ENCODE measurements around the gene ZBTB34.

Gene ZBTB34

DNA sequence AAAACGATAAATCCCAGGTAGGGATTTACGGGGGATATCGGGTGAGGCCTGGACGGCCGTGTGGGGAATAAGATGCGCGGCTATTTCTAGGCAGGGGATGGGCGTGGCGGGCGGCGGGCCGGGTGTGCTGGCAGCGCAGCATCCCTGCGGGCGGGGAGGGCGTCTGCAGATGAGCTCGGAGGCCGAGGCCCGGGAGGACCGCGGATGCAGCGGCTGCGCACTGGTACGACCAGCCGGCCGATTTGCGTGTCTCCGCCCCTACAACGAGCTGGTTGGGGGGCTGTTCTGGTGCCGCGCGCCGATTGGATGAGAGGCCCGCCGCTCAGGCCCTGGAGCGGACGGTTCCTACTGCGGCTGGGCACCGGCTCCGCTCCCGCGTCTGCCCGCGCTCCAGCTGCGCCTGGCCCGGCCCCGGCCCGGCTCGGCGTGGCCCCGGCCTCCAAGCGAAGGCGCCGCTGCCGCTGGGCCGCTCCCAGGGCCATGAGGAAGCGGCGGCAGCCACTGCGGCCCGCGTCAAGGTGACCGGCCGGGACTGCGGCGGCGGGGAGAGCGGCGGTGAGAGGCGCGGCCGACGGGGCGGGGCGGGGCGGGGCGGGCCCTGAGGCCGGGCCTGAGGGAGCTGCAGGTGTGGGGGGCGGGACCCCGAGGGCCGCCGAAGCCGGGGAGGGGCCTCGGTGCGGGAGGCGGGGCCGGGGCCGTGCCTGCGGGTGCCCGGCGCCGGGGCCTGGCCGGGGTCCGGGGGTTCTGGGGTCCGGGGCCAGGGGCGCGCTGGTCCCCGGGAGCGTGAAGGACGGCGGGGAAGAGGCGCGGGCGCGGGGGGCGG is 54.2 kb downstream of the ZBTB34 start, which contains the start of gene RALGPS1:
Gene RALGPS1 (plus strand): TSS at position 325 of the 823 bp plus-strand sequence. CDS start 47,508 bp downstream, outside the sequence.
- Histone ChIP-seq H3K4me1 (ENCODE audit: insufficient read depth, low read length) (no peaks in the 10 kb centered on the region), H3K9ac (ENCODE audit: low read length) (no peak within 1 kb of the TSS), H3K4me3 (ENCODE audit: low read depth in 1 of 2, low read length in 2 of 2) (peak within 1 kb of the TSS; percentile 36 to 41), H3K27ac (ENCODE audit: low read depth, low read length) (peak within 1 kb of the TSS; percentile 66), H3K9me3 (ENCODE audit: low read length) (no peaks in the 10 kb centered on the region), H3K36me3 (ENCODE audit: insufficient read depth, low read length) (no peaks in the 10 kb centered on the region), H3K27me3 (ENCODE audit: control insufficient read depth in 1 of 2, insufficient read depth in 2 of 2, low read length in 2 of 2) (no peaks in the 10 kb centered on the region)

DNA sequence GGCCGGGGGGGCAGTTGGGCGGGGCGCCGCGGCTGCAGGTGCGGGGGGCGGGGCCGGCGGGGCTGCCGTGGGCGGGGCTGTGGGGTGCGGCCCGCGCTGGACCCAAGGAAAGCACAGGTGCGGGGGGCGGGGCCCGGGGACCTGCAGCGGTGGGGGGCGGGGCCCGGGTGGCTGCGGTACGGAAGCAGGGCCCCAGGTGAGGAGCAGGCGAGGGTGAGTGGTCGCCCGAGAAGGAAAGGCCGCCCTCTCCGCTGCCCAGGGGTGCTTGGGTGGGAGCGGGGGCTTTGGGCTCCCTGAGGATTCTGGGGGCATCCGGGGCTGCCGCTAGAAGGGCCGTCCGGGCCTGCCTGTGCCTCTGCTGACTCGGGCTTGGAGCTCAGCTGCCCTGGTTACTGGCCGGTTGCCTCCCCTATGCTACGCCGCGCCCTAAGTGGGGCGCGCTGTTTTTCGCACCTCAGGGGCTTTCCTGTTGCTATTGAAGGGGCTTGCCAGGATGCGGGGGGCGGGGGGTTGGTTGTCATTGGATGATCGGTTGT is 54.9 kb downstream of the ZBTB34 start:
- no peak overlapping the region for H3K9ac ChIP-seq (ENCODE audit: low read length)
- H3K4me3 ChIP-seq (ENCODE audit: low read depth in 1 of 2, low read length in 2 of 2) = peak overlapping the region in 1 of 2 donors; percentile 16
- H3K27me3 ChIP-seq (ENCODE audit: control insufficient read depth in 1 of 2, insufficient read depth in 2 of 2, low read length in 2 of 2) = no peaks in the 10 kb centered on the region
- no peaks in the 10 kb centered on the region for H3K4me1 ChIP-seq (ENCODE audit: insufficient read depth, low read length)
- no peak overlapping the region for H3K27ac ChIP-seq (ENCODE audit: low read depth, low read length)
- no peaks in the 10 kb centered on the region for H3K36me3 ChIP-seq (ENCODE audit: insufficient read depth, low read length)
- no peaks in the 10 kb centered on the region for H3K9me3 ChIP-seq (ENCODE audit: low read length)

DNA sequence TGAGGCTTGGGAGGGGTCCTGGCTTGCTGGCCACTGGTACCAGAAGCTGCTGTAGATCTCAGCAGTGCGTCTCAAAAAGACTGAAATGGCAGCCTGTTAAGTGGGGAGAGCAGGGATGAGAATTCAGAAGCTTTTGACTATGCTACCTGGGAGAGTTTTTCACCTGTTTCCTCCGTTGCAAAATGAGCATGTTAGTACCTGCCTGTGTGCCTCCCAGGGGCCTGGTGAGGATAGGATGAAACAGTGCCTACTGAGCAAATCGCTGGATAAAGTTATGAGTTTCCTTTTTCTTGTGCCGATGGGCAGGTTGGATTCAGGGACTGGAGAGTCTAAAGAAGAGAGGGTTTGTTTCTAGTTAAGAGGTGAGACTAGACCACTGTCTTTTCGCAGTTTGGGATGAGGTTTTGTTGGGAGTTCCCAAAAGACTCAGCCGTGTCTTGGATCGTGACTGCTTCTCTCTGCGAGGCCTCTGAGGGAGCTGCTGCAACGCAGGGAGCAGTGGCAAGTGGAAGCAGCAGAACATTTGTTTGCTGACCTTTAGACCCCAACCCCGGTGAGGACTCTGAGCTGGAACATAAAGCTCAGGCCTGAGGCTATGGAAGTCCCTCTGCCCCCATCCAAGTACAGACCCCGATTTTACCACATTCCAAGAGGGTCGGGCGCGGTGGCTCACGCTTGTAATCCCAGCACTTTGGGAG is 55.6 kb downstream of the ZBTB34 start:
- no peaks in the 10 kb centered on the region for H3K27me3 ChIP-seq (ENCODE audit: control insufficient read depth in 1 of 2, insufficient read depth in 2 of 2, low read length in 2 of 2)
- H3K36me3 ChIP-seq (ENCODE audit: insufficient read depth, low read length) = no peaks in the 10 kb centered on the region
- H3K4me1 ChIP-seq (ENCODE audit: insufficient read depth, low read length) = no peaks in the 10 kb centered on the region
- H3K9me3 ChIP-seq (ENCODE audit: low read length) = no peaks in the 10 kb centered on the region
- peak overlapping the region in 1 of 2 donors; percentile 16 for H3K4me3 ChIP-seq (ENCODE audit: low read depth in 1 of 2, low read length in 2 of 2)
- H3K27ac ChIP-seq (ENCODE audit: low read depth, low read length) = no peak overlapping the region
- H3K9ac ChIP-seq (ENCODE audit: low read length) = no peak overlapping the region

DNA sequence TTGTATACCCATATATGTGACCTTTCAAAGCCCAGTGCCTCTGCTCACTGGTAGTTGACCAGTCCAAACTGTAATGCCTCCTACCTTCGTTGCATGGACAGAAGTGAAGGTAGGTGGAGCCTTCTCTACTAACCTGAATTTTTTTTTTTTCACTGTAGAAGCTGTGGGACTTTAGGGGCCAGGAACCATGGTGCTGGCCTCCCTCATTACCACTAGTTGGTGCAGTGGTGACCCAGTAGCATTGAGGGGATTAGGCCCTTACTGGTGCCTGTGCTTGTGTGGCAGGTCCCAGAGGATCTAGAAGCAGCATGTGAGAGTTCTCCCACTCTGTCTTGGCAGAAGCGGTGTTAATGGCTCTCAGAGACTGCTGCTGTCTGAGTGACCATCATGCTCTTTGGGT is 56.5 kb downstream of the ZBTB34 start:
- Histone ChIP-seq H3K27me3 (ENCODE audit: control insufficient read depth in 1 of 2, insufficient read depth in 2 of 2, low read length in 2 of 2) (no peaks in the 10 kb centered on the region), H3K36me3 (ENCODE audit: insufficient read depth, low read length) (no peaks in the 10 kb centered on the region), H3K4me3 (ENCODE audit: low read depth in 1 of 2, low read length in 2 of 2) (no peak overlapping the region), H3K4me1 (ENCODE audit: insufficient read depth, low read length) (no peaks in the 10 kb centered on the region), H3K27ac (ENCODE audit: low read depth, low read length) (no peak overlapping the region), H3K9me3 (ENCODE audit: low read length) (no peaks in the 10 kb centered on the region), H3K9ac (ENCODE audit: low read length) (no peak overlapping the region)

DNA sequence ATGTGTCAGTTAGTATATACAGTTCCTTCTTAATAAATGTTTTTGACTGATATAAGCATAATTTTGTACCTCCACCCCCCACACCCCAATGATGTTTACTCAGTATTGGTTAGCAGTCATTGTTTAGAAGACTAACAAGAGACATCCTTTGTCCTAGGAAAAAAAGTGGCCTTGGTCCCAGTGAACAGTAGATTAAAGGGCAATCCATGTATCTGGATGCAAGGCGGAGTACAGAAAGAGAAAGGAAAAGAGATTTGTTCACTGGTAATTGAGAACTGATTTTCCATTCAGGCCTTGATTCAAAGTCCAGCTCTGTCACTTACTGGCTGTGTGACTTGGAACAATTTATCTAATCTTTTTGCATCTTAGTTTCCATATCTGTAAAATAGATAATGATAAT is 58.8 kb downstream of the ZBTB34 start:
- H3K27me3 ChIP-seq (ENCODE audit: control insufficient read depth in 1 of 2, insufficient read depth in 2 of 2, low read length in 2 of 2) = no peaks in the 10 kb centered on the region
- no peaks in the 10 kb centered on the region for H3K4me1 ChIP-seq (ENCODE audit: insufficient read depth, low read length)
- H3K4me3 ChIP-seq (ENCODE audit: low read depth in 1 of 2, low read length in 2 of 2) = no peak overlapping the region
- H3K9me3 ChIP-seq (ENCODE audit: low read length) = no peaks in the 10 kb centered on the region
- H3K36me3 ChIP-seq (ENCODE audit: insufficient read depth, low read length) = no peaks in the 10 kb centered on the region
- no peak overlapping the region for H3K27ac ChIP-seq (ENCODE audit: low read depth, low read length)
- H3K9ac ChIP-seq (ENCODE audit: low read length) = no peak overlapping the region

DNA sequence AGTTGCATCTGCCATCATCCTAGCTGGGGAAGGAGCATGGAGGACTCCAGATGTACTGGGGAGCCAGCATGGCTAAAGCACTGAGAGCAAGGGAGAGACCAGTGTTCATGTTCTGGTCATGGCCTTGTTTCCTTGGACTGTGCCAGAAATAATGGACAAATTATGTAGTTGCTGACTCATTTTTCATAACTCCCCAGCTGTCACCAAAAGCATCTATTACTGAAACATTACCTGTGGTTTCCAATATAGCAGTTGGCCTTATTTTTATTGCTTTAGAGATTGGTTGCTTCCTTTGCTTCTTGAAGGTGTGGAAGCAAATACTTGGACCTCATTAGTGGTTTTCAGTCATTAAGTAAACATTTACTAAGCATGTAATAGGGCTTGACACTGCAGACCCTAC is 65.4 kb downstream of the ZBTB34 start:
- Histone ChIP-seq H3K36me3 (ENCODE audit: insufficient read depth, low read length) (no peaks in the 10 kb centered on the region), H3K27me3 (ENCODE audit: control insufficient read depth in 1 of 2, insufficient read depth in 2 of 2, low read length in 2 of 2) (no peaks in the 10 kb centered on the region), H3K9ac (ENCODE audit: low read length) (no peak overlapping the region), H3K9me3 (ENCODE audit: low read length) (no peaks in the 10 kb centered on the region), H3K4me1 (ENCODE audit: insufficient read depth, low read length) (no peaks in the 10 kb centered on the region), H3K4me3 (ENCODE audit: low read depth in 1 of 2, low read length in 2 of 2) (no peak overlapping the region), H3K27ac (ENCODE audit: low read depth, low read length) (no peak overlapping the region)

DNA sequence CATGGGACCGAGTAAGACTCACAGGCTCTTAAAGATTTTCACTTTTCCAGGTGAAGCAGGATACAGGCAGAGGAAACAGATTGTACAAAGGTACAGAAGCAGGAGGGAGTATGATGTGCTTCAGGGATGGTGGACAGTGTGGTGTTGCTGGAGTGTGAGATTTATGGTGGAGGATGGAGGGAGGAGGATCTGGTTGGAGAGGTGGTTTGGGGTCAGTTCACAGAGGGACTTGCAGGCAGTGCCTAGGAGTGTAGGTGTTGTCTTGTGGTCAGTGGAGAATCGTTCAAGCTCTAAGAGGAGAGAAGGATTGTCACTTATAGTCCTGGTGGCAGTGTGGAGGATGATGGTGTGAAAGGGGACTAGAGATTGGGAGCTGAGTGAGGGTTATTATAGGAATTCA is 65.9 kb downstream of the ZBTB34 start:
- no peak overlapping the region for H3K4me3 ChIP-seq (ENCODE audit: low read depth in 1 of 2, low read length in 2 of 2)
- no peak overlapping the region for H3K27ac ChIP-seq (ENCODE audit: low read depth, low read length)
- H3K36me3 ChIP-seq (ENCODE audit: insufficient read depth, low read length) = no peaks in the 10 kb centered on the region
- H3K4me1 ChIP-seq (ENCODE audit: insufficient read depth, low read length) = no peaks in the 10 kb centered on the region
- no peaks in the 10 kb centered on the region for H3K9me3 ChIP-seq (ENCODE audit: low read length)
- no peaks in the 10 kb centered on the region for H3K27me3 ChIP-seq (ENCODE audit: control insufficient read depth in 1 of 2, insufficient read depth in 2 of 2, low read length in 2 of 2)
- H3K9ac ChIP-seq (ENCODE audit: low read length) = no peak overlapping the region

DNA sequence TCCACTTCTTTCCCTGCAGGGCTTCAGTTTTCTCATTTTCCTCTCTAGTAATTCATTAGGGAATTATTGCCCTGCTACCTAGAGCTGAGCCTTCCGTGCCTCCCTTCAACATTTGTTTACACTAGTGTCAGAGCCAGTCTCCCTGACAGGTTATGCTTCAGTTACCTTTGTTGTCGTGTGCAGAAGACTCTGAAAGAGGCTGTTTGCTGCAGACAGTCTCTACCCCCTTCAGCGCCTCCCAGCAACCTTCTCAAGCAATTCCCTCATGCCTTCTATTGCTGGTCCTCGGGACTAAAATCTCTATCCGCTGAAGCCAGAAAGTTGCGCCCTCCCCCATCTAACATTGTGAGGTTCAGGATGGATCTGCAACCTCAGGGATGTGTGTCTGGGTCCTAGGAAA is 67.0 kb downstream of the ZBTB34 start:
- Histone ChIP-seq H3K27ac (ENCODE audit: low read depth, low read length) (no peak overlapping the region), H3K9me3 (ENCODE audit: low read length) (no peaks in the 10 kb centered on the region), H3K27me3 (ENCODE audit: control insufficient read depth in 1 of 2, insufficient read depth in 2 of 2, low read length in 2 of 2) (no peaks in the 10 kb centered on the region), H3K4me1 (ENCODE audit: insufficient read depth, low read length) (no peaks in the 10 kb centered on the region), H3K36me3 (ENCODE audit: insufficient read depth, low read length) (no peaks in the 10 kb centered on the region), H3K9ac (ENCODE audit: low read length) (no peak overlapping the region), H3K4me3 (ENCODE audit: low read depth in 1 of 2, low read length in 2 of 2) (no peak overlapping the region)

DNA sequence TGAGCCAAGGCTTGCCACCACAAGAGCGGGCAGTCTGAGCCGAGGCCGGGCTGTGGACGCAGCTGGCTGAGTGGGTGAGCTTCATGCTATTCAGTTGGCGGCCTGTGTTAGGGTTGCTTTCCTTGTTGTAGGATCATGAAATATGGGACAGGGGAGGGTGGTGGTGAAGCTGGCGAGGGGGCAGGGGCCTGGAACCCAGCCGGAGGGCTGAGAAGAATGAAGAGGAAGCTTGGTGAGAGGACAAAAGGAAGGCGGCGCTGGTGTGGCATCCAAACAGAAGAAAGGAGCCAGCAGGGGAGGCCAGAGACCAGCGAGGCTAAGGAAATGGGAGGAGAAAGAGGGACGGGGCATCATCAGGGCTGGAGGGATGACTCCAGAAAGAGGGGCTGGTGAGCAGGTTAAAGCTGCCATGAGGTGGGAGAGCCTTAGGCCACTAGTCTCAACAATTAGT is 72.5 kb downstream of the ZBTB34 start:
- H3K27me3 ChIP-seq (ENCODE audit: control insufficient read depth in 1 of 2, insufficient read depth in 2 of 2, low read length in 2 of 2) = no peaks in the 10 kb centered on the region
- H3K9ac ChIP-seq (ENCODE audit: low read length) = no peak overlapping the region
- H3K4me3 ChIP-seq (ENCODE audit: low read depth in 1 of 2, low read length in 2 of 2) = no peak overlapping the region
- H3K36me3 ChIP-seq (ENCODE audit: insufficient read depth, low read length) = no peaks in the 10 kb centered on the region
- no peaks in the 10 kb centered on the region for H3K9me3 ChIP-seq (ENCODE audit: low read length)
- no peaks in the 10 kb centered on the region for H3K4me1 ChIP-seq (ENCODE audit: insufficient read depth, low read length)
- H3K27ac ChIP-seq (ENCODE audit: low read depth, low read length) = no peak overlapping the region

DNA sequence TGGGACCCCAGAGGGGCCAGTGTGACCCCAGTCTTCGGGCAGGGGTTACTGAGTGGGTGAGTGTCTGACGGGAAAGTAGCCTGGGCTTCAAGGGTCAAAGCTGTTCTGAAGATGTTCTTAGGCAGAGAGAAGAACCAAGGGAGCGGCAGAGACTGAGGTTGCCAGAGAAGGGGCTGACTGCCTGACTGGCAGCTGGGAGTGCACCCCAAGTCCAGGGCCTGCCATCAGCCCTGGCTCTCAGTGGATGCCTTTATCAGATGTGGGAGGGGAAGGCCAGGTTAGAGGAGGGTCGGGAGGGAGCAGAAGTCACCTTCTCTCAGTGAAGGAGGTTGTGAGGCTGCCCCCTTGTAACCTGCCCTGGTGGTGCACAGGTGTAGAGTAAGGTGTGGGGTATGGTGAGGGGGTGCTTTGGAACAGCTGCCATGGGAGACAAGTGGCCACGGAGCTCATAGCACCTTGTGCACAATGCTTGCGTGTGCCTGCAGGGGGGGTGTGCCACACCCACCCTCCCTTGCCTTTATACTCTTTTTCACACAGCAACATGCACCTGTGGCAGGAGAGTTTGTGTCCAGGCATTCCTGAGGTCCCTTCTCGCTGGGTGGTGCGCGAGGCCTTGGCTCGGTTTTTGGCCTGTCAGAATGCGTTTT is 73.0 kb downstream of the ZBTB34 start:
- no peak overlapping the region for H3K4me3 ChIP-seq (ENCODE audit: low read depth in 1 of 2, low read length in 2 of 2)
- no peak overlapping the region for H3K9ac ChIP-seq (ENCODE audit: low read length)
- H3K36me3 ChIP-seq (ENCODE audit: insufficient read depth, low read length) = no peaks in the 10 kb centered on the region
- no peaks in the 10 kb centered on the region for H3K9me3 ChIP-seq (ENCODE audit: low read length)
- H3K4me1 ChIP-seq (ENCODE audit: insufficient read depth, low read length) = no peaks in the 10 kb centered on the region
- no peaks in the 10 kb centered on the region for H3K27me3 ChIP-seq (ENCODE audit: control insufficient read depth in 1 of 2, insufficient read depth in 2 of 2, low read length in 2 of 2)
- no peak overlapping the region for H3K27ac ChIP-seq (ENCODE audit: low read depth, low read length)

DNA sequence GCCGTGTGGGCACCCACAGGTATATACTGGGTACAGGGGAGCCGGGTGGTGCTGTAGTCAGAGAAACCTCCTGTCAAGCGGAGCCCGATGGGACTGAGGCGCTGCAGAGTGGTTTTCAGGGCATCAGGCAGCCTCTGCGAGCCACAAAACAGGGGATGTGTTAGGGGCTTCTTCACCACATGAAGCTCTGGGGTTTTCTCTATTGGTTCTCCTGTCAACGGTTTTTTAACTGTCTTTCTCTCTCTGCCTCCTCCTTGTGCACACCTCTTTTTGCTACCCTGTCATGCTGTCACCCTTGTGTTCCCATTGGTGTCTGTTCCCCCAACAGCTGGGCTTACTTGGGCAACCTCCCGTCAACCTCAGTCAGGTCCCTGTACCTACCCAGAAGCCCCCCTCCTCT is 74.0 kb downstream of the ZBTB34 start:
- Histone ChIP-seq H3K9me3 (ENCODE audit: low read length) (no peaks in the 10 kb centered on the region), H3K4me1 (ENCODE audit: insufficient read depth, low read length) (no peaks in the 10 kb centered on the region), H3K27me3 (ENCODE audit: control insufficient read depth in 1 of 2, insufficient read depth in 2 of 2, low read length in 2 of 2) (no peaks in the 10 kb centered on the region), H3K27ac (ENCODE audit: low read depth, low read length) (no peak overlapping the region), H3K9ac (ENCODE audit: low read length) (no peak overlapping the region), H3K36me3 (ENCODE audit: insufficient read depth, low read length) (no peaks in the 10 kb centered on the region), H3K4me3 (ENCODE audit: low read depth in 1 of 2, low read length in 2 of 2) (no peak overlapping the region)
